Esophagus muscularis mucosa (tissue), 4 donors: ENCODE measurements around the gene RBMS1. TPM values are rescaled to one million over a fixed set of nuclear protein-coding genes. Genes with fewer than 3 reads are reported as not detected.
A peak's percentile ranks its signal among the peaks of the same experiment; 100 is the strongest.

Experiments
- DNase-seq: peaks from one replicate; pipeline ENCODE4 v3.0.0-alpha.2; 2017; ENCODE audit errors: extremely low spot score
- H3K27ac ChIP-seq, 4 donors: fragments of 200-600 bp; sonication (generic); replicated peaks in 1 of 4; 1 replicate in 3 of 4; 2 replicates in 1 of 4; pipeline ENCODE4 v1.5.1; 2016 to 2019; ENCODE audit warnings: mild to moderate bottlenecking in 1 of 4
- H3K27me3 ChIP-seq, 4 donors: fragments of 200-600 bp; sonication (generic); one replicate each; pipeline versions ENCODE4 v1.5.1 to v1.6.0; 2016 to 2019
- H3K36me3 ChIP-seq, 4 donors: fragments of 200-600 bp; sonication (generic); one replicate each; pipeline ENCODE4 v1.5.1; 2016 to 2019
- H3K4me1 ChIP-seq, 4 donors: fragments of 200-600 bp; sonication (generic); one replicate each; pipeline ENCODE4 v1.5.1; 2016 to 2019
- H3K4me3 ChIP-seq, 4 donors: fragments of 200-600 bp; sonication (generic); 1 replicate in 2 of 4; 2 replicates in 2 of 4; pipeline ENCODE4 v1.5.1; 2016 to 2019; ENCODE audit warnings: mild to moderate bottlenecking in 4 of 4, moderate library complexity in 1 of 4
- H3K9me3 ChIP-seq, 4 donors: fragments of 200-600 bp; sonication (generic); 1 replicate in 3 of 4; 2 replicates in 1 of 4; pipeline ENCODE4 v1.5.1; 2016 to 2019
- EP300 ChIP-seq: sonication (generic); formaldehyde crosslinking; IDR thresholded peaks from one replicate; pipeline ENCODE4 v1.6.1; 2017; ENCODE audit warnings: antibody characterized with exemption
- POLR2A ChIP-seq: fragments of 450-650 bp; IDR thresholded peaks from one replicate; pipeline ENCODE4 v1.6.1; 2017; ENCODE audit warnings: antibody characterized with exemption, moderate library complexity, mild to moderate bottlenecking, low read depth
- POLR2AphosphoS5 ChIP-seq, 2 donors: sonication (generic); formaldehyde crosslinking; IDR thresholded peaks; one replicate each; pipeline ENCODE4 v1.6.1; 2017; ENCODE audit warnings: antibody characterized with exemption in 2 of 2
- WGBS: methylation state at CpG from one replicate; pipeline ENCODE4 v1.1.5; 2018; 5-methylcytosine and 5-hydroxymethylcytosine counted together
- intact Hi-C: fragments of 100-400 bp; cut with DNase I; formaldehyde crosslinking; loops from one replicate; pipeline ENCODE4 v1.15.1; 2023
- total RNA-seq, 4 donors: library from RNA; depleted of rRNA; stranded (reverse); fragments of >200 nt; gene quantifications; one replicate each; pipeline versions ENCODE4 v1.1.0 to v1.2.1, GENCODE V29; 2016
- TF ChIP-seq, protein P1 (sequence below), 3 experiments: fragments of 200-600 bp in 2 of 3; fragments of 450-650 bp in 1 of 3; sonication (generic) in 2 of 3; IDR thresholded peaks; one replicate each; pipeline ENCODE4 v1.5.1; 2017 to 2019; ENCODE audit warnings: antibody characterized with exemption in 3 of 3, mild to moderate bottlenecking in 2 of 3, moderate library complexity in 1 of 3

The RBMS1 gene
- total RNA-seq, 4 donors from 2014 or later, result 86.8 to 116 (median 93.1) TPM

DNA sequence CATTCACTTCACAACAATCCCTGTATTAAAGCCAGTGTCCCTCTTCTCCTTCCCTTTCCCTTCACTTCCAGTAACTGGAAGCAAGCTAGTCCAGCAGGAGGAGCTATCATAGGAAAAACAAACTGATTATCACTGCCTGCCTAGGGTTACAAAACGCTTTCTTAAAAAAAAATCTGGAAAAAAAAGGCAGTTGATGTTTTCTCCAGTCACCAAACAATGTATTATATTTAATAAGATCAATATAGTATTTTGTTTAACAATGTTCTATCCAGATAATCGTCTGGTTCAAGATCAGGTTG lies 214.8 kb downstream of the RBMS1 start:
- Histone ChIP-seq H3K27ac (peak overlapping the region in 3 of 4 donors; percentile 30 to 47 (median 34)), H3K9me3 (no peaks in the 10 kb centered on the region), H3K4me3 (no peak overlapping the region), H3K27me3 (no peaks in the 10 kb centered on the region), H3K4me1 (peaks cover 20 to 24% (median 23%) of the 10 kb centered on the region in 4 donors), H3K36me3 (peaks cover 27 to 82% (median 58%) of the 10 kb centered on the region in 4 donors)
- TF ChIP-seq, protein P1, sequence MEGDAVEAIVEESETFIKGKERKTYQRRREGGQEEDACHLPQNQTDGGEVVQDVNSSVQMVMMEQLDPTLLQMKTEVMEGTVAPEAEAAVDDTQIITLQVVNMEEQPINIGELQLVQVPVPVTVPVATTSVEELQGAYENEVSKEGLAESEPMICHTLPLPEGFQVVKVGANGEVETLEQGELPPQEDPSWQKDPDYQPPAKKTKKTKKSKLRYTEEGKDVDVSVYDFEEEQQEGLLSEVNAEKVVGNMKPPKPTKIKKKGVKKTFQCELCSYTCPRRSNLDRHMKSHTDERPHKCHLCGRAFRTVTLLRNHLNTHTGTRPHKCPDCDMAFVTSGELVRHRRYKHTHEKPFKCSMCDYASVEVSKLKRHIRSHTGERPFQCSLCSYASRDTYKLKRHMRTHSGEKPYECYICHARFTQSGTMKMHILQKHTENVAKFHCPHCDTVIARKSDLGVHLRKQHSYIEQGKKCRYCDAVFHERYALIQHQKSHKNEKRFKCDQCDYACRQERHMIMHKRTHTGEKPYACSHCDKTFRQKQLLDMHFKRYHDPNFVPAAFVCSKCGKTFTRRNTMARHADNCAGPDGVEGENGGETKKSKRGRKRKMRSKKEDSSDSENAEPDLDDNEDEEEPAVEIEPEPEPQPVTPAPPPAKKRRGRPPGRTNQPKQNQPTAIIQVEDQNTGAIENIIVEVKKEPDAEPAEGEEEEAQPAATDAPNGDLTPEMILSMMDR (IDR thresholded peaks at IDR 0.05), result peak; percentile 36 to 54 (median 44)
- TF ChIP-seq POLR2AphosphoS5 (IDR thresholded peaks at IDR 0.05), result no peak
- DNase-seq, result no peak
- intact Hi-C loops, result no loop called here
- 25% methylated on average over 2 of the region's 2 CpGs for WGBS

DNA sequence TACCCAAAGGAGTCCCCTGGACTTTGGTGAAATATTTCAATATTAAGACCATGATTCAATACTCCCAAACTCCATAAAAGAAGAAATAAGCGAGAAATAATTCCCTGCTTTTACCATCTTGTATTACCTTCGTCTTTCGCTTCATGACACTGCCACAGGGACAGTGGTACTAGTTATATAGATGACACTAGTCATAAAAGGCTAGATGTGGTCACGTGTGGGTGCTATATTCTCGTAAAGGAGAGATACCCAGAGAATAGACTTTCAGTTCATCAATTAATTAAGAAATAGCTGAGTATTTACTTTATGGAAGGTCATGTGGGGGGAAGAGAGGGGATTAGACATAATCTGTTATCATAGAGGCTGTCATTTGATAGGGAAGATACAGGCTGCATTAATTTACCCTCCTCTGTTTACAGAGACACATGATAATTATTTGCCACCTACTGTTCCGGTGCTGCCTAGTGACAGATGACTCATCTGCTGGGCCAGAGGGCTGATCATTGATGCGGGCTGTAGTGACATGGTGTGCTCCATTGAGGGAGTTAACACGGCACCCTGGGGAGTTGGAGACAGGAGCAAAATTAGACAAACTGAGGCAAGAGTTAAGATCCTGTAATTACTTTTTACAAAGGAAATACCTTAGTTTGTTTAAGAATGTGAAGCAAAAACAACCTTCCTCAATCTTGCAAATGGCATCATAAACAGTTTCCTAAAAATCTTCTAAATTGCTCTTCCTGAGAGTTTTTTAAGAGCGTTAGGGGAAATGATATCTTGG lies 215.3 kb downstream of the RBMS1 start:
- DNase-seq, result no peak
- no peaks in the 10 kb centered on the region for H3K9me3 ChIP-seq
- WGBS, result 86% methylated on average over 9 of the region's 9 CpGs
- peaks cover 25 to 82% (median 56%) of the 10 kb centered on the region in 4 donors for H3K36me3 ChIP-seq
- TF ChIP-seq POLR2AphosphoS5 (IDR thresholded peaks at IDR 0.05) (no peak), EP300 (no peak), POLR2A (no peak)
- TF ChIP-seq, protein P1 (IDR thresholded peaks at IDR 0.05), result no peak
- H3K27me3 ChIP-seq, result no peaks in the 10 kb centered on the region
- peaks cover 20 to 24% (median 23%) of the 10 kb centered on the region in 4 donors for H3K4me1 ChIP-seq
- H3K4me3 ChIP-seq, result no peak overlapping the region
- peak overlapping the region; percentile 1 to 47 (median 32) for H3K27ac ChIP-seq
- intact Hi-C loops, result no loop called here

DNA sequence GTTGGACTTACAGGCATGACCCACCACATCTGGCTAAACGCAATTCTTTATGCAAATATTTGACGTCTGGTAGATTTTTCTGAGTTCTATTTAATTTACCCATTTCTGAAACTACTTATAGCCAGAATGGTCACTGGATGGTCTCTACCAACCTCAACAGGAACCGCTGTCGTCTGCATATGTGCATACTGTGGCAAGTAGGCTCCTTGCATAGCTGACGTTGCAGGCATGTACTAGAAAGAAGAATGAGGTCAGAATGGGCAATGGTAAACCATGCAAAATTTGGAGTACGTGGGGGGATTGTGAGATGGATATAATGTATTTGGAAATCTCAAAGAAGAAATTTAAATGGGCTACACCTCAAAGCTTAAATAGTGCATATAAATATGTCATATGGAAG lies 216.5 kb downstream of the RBMS1 start:
- H3K36me3 ChIP-seq, result peaks cover 25 to 85% (median 52%) of the 10 kb centered on the region in 4 donors

DNA sequence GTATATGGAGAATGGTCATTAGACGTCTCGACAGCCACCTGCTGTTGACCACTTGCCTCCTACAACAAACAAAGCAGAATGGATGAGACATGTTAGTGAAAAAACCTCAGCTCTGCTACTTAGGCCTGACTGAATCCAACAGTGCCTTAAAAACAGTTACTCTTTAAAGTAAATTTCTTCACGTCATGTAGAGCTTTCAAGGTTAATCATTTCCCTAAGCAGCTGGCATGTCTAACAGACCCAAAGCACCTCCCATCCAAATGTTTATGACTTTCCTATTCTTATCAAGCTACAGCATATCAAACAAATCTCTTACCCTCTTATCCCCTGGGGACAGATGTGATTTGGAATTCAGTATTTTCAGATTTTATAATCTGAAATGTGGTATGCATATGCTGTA lies 218.0 kb downstream of the RBMS1 start:
- no peak for TF ChIP-seq POLR2AphosphoS5 (IDR thresholded peaks at IDR 0.05)
- TF ChIP-seq POLR2A, result no peak
- TF ChIP-seq, protein P1 (IDR thresholded peaks at IDR 0.05), result no peak
- no peak for TF ChIP-seq EP300
- Histone ChIP-seq H3K4me3 (no peak overlapping the region), H3K4me1 (peaks cover 30 to 35% (median 33%) of the 10 kb centered on the region in 4 donors), H3K27me3 (no peaks in the 10 kb centered on the region), H3K9me3 (no peaks in the 10 kb centered on the region), H3K36me3 (peaks cover 25 to 74% (median 50%) of the 10 kb centered on the region in 4 donors), H3K27ac (peak overlapping the region in 1 of 4 donors; percentile 32)
- intact Hi-C loops, result no loop called here
- WGBS, result 81% methylated on average over 3 of the region's 3 CpGs
- DNase-seq, result no peak

More for the DNA sequence above, 216.5 kb downstream of the RBMS1 start:
- no peaks in the 10 kb centered on the region for H3K27me3 ChIP-seq
- DNase-seq, result no peak
- no peaks in the 10 kb centered on the region for H3K9me3 ChIP-seq
- TF ChIP-seq POLR2A, result no peak
- H3K4me3 ChIP-seq, result no peak overlapping the region
- WGBS, result 92% methylated on average over 6 of the region's 6 CpGs
- H3K4me1 ChIP-seq, result peaks cover 20 to 24% (median 23%) of the 10 kb centered on the region in 4 donors
- intact Hi-C loops, result no loop called here
- no peak overlapping the region for H3K27ac ChIP-seq

DNA sequence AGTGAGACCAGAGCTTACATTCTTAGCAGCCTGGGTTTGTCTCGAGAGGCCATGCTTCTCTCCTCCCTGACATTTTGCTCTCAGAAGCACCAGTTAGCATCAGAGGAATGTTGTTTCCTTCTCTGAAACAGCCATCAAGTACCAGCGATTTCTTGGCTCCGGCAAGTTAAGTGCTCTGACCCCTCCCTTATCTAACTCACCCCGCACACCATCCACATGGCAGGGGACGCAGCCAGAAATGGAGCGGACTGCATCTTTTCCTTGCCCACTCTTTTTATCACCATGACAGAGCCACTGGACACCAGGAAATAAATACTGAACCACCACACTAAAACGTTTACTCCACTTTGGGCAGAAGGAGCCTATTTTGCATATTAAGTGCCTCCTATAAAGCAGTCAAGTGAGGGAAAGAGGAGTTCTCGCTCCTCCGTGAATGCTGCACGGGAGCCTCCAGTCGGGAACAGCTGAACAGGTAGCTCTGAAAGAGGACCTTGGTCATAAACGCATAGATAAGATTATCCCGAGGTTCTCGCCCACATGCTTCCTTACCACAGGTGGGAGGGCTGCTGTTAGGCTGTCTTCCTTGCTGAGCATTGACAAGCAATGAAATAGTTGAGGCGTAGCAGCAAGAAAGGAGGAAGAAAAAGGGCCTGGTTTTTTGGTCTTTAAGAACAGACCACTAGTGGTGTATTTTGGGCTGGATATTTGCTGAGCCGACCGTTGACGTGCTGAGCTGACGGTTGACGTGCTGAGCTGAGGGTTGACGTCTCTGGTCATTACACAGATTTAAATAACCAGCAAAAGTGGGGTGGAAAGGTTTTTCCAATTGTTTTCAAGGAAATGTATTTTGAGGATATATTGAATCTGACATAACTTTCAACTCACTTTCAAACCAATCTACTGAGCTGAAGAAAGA lies 222.2 kb downstream of the RBMS1 start:
- no peak for DNase-seq
- WGBS, result 86% methylated on average over 21 of the region's 21 CpGs
- TF ChIP-seq EP300, result no peak
- TF ChIP-seq POLR2A, result no peak
- TF ChIP-seq, protein P1 (IDR thresholded peaks at IDR 0.05), result no peak
- TF ChIP-seq POLR2AphosphoS5 (IDR thresholded peaks at IDR 0.05), result no peak
- H3K27ac ChIP-seq, result peak overlapping the region; percentile 88 to 94 (median 94)
- peaks cover 8 to 42% (median 26%) of the 10 kb centered on the region in 4 donors for H3K36me3 ChIP-seq
- peaks cover 23 to 31% (median 28%) of the 10 kb centered on the region in 4 donors for H3K4me1 ChIP-seq
- no peaks in the 10 kb centered on the region for H3K27me3 ChIP-seq
- peak overlapping the region in 2 of 4 donors; percentile 53 to 58 for H3K4me3 ChIP-seq
- no peaks in the 10 kb centered on the region for H3K9me3 ChIP-seq
- intact Hi-C loops, result loop anchor here (5.0 kb wide), 1 partner anchor 221 kb away; the partner anchor contains the start of gene RBMS1
